LNCaP clone FGC (cell line): Measurements from ENCODE around the gene FBXW7.
"Not testable (repeated sequence)": the region's sequence is repeated elsewhere in the genome, so short reads cannot be mapped to it uniquely, and the experiment has no call there.

ENCODE experiments used
- DNase-seq: peaks from one replicate; pipeline ENCODE4 v3.0.0-alpha.2; 2011; ENCODE audit warnings: low read depth
- H3K4me3 ChIP-seq: 2 replicates; pipeline ENCODE4 v1.5.1; 2011; ENCODE audit warnings: mild to moderate bottlenecking, low read depth, low read length, control low read depth
- TF ChIP-seq, protein P1 (sequence below): IDR thresholded peaks from 2 replicates; pipeline ENCODE4 v1.5.1; 2012; ENCODE audit warnings: mild to moderate bottlenecking; ENCODE audit not compliant: control insufficient read depth, insufficient read depth; ENCODE audit errors: extremely low read depth

Gene FBXW7

DNA sequence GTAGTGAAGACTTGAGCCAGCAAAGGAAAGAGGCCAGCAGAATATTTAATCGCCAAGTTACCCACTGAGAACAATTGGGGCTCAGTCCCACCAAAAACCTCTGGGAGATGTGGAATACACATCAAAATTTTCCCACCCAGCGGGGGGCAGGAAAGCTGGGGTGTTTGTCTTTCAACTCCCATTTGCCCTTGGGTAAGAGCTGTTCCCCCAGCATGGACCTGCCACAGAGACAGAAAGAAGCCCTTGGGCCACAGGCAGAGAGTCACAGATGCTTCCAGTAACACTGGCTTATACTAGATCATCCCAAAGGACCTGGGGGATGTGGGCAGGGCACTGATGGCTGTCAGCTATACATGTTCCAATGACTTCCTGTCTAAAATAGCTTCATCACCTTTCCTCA lies 18.9 kb upstream of the FBXW7 start:
- no peak overlapping the region for H3K4me3 ChIP-seq
- TF ChIP-seq, protein P1, sequence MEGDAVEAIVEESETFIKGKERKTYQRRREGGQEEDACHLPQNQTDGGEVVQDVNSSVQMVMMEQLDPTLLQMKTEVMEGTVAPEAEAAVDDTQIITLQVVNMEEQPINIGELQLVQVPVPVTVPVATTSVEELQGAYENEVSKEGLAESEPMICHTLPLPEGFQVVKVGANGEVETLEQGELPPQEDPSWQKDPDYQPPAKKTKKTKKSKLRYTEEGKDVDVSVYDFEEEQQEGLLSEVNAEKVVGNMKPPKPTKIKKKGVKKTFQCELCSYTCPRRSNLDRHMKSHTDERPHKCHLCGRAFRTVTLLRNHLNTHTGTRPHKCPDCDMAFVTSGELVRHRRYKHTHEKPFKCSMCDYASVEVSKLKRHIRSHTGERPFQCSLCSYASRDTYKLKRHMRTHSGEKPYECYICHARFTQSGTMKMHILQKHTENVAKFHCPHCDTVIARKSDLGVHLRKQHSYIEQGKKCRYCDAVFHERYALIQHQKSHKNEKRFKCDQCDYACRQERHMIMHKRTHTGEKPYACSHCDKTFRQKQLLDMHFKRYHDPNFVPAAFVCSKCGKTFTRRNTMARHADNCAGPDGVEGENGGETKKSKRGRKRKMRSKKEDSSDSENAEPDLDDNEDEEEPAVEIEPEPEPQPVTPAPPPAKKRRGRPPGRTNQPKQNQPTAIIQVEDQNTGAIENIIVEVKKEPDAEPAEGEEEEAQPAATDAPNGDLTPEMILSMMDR, result no peak
- no peak for DNase-seq

DNA sequence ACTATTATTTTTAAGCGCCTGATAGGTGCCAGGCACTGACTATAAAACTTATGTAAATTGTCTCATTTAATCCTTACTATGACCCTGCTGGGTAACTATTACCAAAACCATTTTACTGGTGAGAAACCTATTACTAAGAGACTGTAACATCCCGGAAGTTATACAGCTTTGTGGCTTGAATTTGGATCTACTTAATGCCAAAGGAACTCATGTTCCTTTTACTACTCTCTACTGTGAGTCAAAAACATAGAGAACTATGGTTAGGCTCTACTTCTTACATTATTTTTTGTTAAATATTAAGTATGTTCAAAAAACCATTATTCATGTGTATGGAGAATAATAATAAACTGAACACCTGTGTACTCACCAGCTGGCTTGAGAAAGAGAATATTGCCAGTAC lies 14.8 kb upstream of the FBXW7 start:
- not testable (repeated sequence) for H3K4me3 ChIP-seq, DNase-seq

DNA sequence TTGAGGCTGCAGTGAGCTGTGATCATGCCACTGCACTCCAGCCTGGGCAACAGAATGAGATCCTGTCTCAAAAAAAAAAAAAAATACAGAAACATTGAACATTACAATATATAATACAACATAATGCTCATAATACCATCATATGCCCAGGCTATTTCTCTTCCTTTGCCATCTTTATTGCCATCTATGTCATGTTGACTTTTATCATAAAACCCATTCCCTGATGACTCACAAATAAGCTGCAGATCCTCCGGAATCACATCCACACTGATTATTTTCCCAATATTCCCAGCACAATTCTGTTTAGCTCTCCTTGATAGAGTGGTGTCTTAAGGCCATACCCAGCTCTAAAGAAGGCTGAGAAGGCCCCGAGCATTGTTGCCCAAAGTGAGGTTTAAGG lies 9.2 kb upstream of the FBXW7 start:
- TF ChIP-seq, protein P1, result no peak
- no peak overlapping the region for H3K4me3 ChIP-seq
- no peak for DNase-seq

DNA sequence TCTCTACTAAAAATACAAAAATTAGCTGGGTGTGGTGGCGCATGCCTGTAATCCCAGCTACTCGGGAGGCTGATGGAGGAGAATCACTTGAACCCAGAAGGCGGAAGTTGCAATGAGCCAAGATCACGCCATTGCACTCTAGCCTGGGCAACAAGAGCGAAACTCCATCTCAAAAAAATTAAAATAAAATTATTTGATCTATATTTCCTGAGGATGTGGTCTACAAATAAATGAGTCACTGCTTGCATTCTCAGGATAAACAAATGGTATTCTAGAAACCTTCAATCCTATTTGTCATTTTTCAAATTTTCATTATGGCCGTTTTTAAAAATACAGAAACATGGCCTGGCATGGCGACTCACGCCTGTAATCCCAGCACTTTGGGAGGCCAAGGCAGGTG lies 8.6 kb upstream of the FBXW7 start:
- DNase-seq, H3K4me3 ChIP-seq: not testable (repeated sequence)

DNA sequence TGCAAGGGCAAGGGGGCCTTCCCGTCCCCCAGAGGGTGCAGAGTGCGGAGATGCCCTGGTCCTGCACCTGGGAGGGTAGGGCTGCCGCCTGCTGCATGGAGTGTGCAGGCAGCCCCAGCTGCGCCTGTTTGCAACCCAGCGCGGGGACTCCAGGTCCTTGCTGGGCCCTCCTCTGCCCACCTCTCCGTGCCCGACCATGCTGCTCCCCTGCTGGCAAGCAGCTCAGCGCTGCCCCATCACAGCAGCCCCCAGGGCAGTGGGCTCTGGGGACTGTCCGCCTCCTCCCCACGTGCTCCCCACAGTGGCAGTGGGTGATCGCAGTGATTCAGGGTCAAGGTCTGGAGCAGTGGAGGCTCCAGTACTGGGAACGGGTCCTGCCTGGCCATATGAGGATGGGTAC lies 5.0 kb upstream of the FBXW7 start:
- DNase-seq, result no peak
- TF ChIP-seq, protein P1, result no peak
- no peak overlapping the region for H3K4me3 ChIP-seq

DNA sequence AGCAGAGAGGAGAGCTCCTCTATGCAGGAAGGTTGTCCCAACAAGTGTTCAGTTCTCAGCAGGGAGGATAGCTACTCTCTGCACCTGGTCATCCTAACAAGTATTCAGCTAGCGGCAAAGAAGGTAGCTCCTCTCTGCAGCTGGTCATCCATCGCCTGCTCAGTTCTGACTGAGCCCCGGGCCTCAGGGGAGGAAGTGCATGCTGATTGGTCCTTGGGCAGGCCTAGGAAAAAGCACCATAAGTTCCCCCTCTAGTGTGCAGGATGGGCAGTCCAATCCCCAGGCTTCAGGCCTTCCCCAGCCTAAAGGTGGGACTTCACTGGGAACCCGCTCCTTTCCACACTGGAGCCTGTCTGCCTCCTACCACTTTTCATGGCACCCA lies 4.4 kb upstream of the FBXW7 start:
- TF ChIP-seq, protein P1, result no peak
- H3K4me3 ChIP-seq, result no peak overlapping the region
- DNase-seq, result no peak

DNA sequence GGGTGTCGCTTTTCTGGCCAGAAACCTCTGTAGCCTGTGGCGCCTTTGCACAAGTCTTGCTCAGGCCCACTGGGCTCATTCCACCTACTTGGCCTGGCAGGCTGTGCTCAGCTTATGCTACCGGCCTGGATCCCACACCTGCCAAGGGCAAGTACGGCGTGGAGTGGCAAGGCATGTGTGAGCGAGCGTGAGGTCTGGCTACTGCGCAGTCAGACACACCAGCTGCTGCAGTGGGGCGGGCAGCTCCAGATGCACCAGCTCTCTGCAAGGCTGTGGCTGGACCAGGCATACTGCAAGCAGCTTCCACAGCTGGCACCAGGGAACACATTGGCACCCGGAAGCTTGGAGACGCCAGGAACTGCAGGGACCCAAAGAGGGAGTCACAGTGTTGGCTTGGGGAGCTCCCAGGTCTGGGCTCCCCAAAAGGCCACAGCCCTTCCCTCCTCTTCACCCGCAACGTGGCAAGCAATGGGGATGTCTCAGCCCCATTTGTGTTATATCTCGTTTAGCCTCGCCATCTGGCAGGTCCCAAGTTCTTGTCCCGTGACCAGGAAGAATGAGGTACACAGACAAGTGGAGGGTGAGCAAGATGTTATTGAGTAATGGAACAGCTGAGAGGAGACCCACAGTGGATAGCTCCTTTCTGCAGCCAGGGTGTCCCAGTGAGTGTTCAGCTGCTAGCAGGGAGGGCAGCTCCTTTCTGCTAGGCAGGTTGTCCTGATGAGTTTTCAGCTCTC lies 3.8 kb upstream of the FBXW7 start:
- no peak for DNase-seq
- TF ChIP-seq, protein P1, result no peak
- H3K4me3 ChIP-seq, result no peak overlapping the region

DNA sequence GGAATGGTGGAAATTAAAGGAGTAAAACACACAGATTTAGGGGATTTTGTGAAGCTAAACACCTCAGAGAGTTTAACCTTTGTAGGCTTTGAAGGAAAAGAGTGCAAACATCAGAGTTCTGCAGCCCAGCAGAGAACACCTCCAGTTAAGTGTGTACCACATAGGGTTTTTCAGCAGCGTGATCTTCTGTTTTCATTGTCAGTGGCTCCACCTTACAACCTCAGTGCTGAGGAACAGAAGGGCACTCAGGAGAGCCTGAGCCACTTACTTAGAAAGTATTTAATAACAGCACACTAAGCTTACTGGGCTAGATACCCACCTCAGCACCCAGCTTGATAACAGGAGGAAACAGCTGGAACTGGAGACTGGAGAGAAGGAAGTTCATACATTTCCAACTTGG lies 2.0 kb upstream of the FBXW7 start:
- H3K4me3 ChIP-seq, result no peak overlapping the region
- no peak for DNase-seq
- TF ChIP-seq, protein P1, result no peak
